ENCODE data around the gene LETM1. TPM values are rescaled to one million over a fixed set of nuclear protein-coding genes. Genes with fewer than 3 reads are reported as not detected.

LETM1 gene
- total and polyA plus RNA-seq, 2 of the 13 experiments (the other 11 are each of a cell fraction or from before 2014, with no cell fraction given) = 9.7 to 41.6 TPM

- TF ChIP-seq ZNF788 (CRISPR knock-in tag; IDR thresholded peaks at IDR 0.05; ENCODE audit: borderline replicate concordance) (no peak), AGO1 (IDR thresholded peaks at IDR 0.05; ENCODE audit: low read depth, low read length, poor library complexity, severe bottlenecking) (peak; percentile 19), ZNF432 (CRISPR knock-in tag; IDR thresholded peaks at IDR 0.05; ENCODE audit: borderline replicate concordance) (no peak), KAT2B (IDR thresholded peaks at IDR 0.05; ENCODE audit: borderline replicate concordance, low read depth, low read length) (no peak), ETV5 (CRISPR knock-in tag; IDR thresholded peaks at IDR 0.05; ENCODE audit: borderline replicate concordance) (0 out of 2 replicates have a peak, but pooled peaks have one; percentile 4), TEAD3 (CRISPR knock-in tag; optimal IDR thresholded peaks at IDR 0.05; ENCODE audit: borderline replicate concordance) (peak; percentile 18), GATAD1 (CRISPR knock-in tag; IDR thresholded peaks at IDR 0.05) (0 out of 2 replicates have a peak, but pooled peaks have one; percentile 7), THYN1 (CRISPR knock-in tag; IDR thresholded peaks at IDR 0.05; ENCODE audit: borderline replicate concordance, low read depth) (no peak), HNRNPH1 (optimal IDR thresholded peaks at IDR 0.05; ENCODE audit: low read depth, low read length) (peak; percentile 7), THAP11 (CRISPR knock-in tag; IDR thresholded peaks at IDR 0.05) (peak; percentile 1; the same call in 1 of the 2 replicates), NR1H2 (CRISPR knock-in tag; IDR thresholded peaks at IDR 0.05; ENCODE audit: borderline replicate concordance, low read depth) (no peak), U2AF1 (optimal IDR thresholded peaks at IDR 0.05; ENCODE audit: low read depth, low read length) (peak; percentile 14), SKI (IDR thresholded peaks at IDR 0.05; ENCODE audit: partially characterized antibody) (no peak), CBFB (CRISPR knock-in tag; IDR thresholded peaks at IDR 0.05) (no peak), AGO2 (optimal IDR thresholded peaks at IDR 0.05; ENCODE audit: low read depth, low read length) (peak; percentile 98), ZNF740 (CRISPR knock-in tag; IDR thresholded peaks at IDR 0.05) (peak; percentile 92), MAX (IDR thresholded peaks at IDR 0.05) (no peak), CEBPB (IDR thresholded peaks at IDR 0.05; ENCODE audit: borderline replicate concordance, low read depth, low read length) (no peak), ZNF670 (CRISPR knock-in tag; IDR thresholded peaks at IDR 0.05; ENCODE audit: borderline replicate concordance) (no peak), GATAD2A (CRISPR knock-in tag; IDR thresholded peaks at IDR 0.05) (0 out of 2 replicates have a peak, but pooled peaks have one; percentile 2), ZNF616 (CRISPR knock-in tag; IDR thresholded peaks at IDR 0.05; ENCODE audit: low read depth) (no peak), ZBTB7B (CRISPR knock-in tag; IDR thresholded peaks at IDR 0.05) (0 out of 2 replicates have a peak, but pooled peaks have one; percentile 17), ELF1 (CRISPR knock-in tag; IDR thresholded peaks at IDR 0.05) (0 out of 2 replicates have a peak, but pooled peaks have one; percentile 2), ETV6 (CRISPR knock-in tag; conservative IDR thresholded peaks at IDR 0.05) (no peak)
- TF ChIP-seq, protein P1, sequence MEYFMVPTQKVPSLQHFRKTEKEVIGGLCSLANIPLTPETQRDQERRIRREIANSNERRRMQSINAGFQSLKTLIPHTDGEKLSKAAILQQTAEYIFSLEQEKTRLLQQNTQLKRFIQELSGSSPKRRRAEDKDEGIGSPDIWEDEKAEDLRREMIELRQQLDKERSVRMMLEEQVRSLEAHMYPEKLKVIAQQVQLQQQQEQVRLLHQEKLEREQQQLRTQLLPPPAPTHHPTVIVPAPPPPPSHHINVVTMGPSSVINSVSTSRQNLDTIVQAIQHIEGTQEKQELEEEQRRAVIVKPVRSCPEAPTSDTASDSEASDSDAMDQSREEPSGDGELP (IDR thresholded peaks at IDR 0.05; ENCODE audit: borderline replicate concordance, low read depth) = no peak
These were observed 58.6 kb downstream of the LETM1 start (continued) for GRCh38 chr4:1797298-1797860.
